ENCODE results near the gene MARCKSL1. TPM values are rescaled to one million over a fixed set of nuclear protein-coding genes. Genes with fewer than 3 reads are reported as not detected.

The MARCKSL1 gene
- total and polyA plus RNA-seq, 4 donors: 13.0 to 29.5 (median 18.4) TPM

GRCh38 chr1:32361308-32361673, 25.3 kb upstream of the MARCKSL1 start:
- H3K36me3 ChIP-seq (ENCODE audit: control insufficient read depth in 4 of 4, insufficient read depth in 3 of 4, low read depth in 1 of 4, low read length in 3 of 4): peaks cover 0 to 14% (median 11%) of the 10 kb centered on the region in 4 donors
- H3K9me3 ChIP-seq (ENCODE audit: control insufficient read depth in 4 of 4, low read length in 3 of 4): no peaks in the 10 kb centered on the region
- peak overlapping the region in 1 of 3 donors; percentile 37 for H3K4me3 ChIP-seq (ENCODE audit: low read depth in 1 of 3, low read length in 3 of 3)
- H3K4me1 ChIP-seq (ENCODE audit: control insufficient read depth in 4 of 4, insufficient read depth in 4 of 4, low read length in 3 of 4): peaks cover 10 to 18% (median 16%) of the 10 kb centered on the region in 4 donors
- WGBS: 62% methylated on average over 35 of the region's 35 CpGs
- H3K27ac ChIP-seq (ENCODE audit: low read depth in 1 of 2, low read length in 2 of 2): no peak overlapping the region
- no peak for DNase-seq (ENCODE audit: low spot score)
- no peak overlapping the region for H3K9ac ChIP-seq (ENCODE audit: low read depth in 1 of 2, low read length in 2 of 2)
- TF ChIP-seq JUND (IDR thresholded peaks at IDR 0.05): no peak
- TF ChIP-seq SP1 (IDR thresholded peaks at IDR 0.05): no peak
- no peak for TF ChIP-seq FOXA2 (IDR thresholded peaks at IDR 0.05)
- TF ChIP-seq EGR1 (IDR thresholded peaks at IDR 0.05; ENCODE audit: low read depth in 2 of 2): no peak
- TF ChIP-seq GABPA (IDR thresholded peaks at IDR 0.05 in 1 of 2, conservative IDR thresholded peaks at IDR 0.05 in 1 of 2): no peak
- TF ChIP-seq CTCF (IDR thresholded peaks at IDR 0.05; ENCODE audit: low read depth, low read length, missing input control): no peak
- no peak for TF ChIP-seq HNF4A (conservative IDR thresholded peaks at IDR 0.05)
- TF ChIP-seq ZBTB33 (IDR thresholded peaks at IDR 0.05): no peak
- TF ChIP-seq RXRA (IDR thresholded peaks at IDR 0.05): no peak
- no peak for TF ChIP-seq MAX (IDR thresholded peaks at IDR 0.05)
- TF ChIP-seq HNF4G (IDR thresholded peaks at IDR 0.05): no peak
- no peaks in the 10 kb centered on the region for H3K27me3 ChIP-seq (ENCODE audit: control insufficient read depth in 4 of 4, insufficient read depth in 4 of 4, low read length in 3 of 4)

GRCh38 chr1:32358435-32358834, 22.4 kb upstream of the MARCKSL1 start:
- Histone ChIP-seq H3K4me3 (ENCODE audit: low read depth in 1 of 3, low read length in 3 of 3) (no peak overlapping the region), H3K4me1 (ENCODE audit: control insufficient read depth in 4 of 4, insufficient read depth in 4 of 4, low read length in 3 of 4) (peaks cover 10 to 28% (median 18%) of the 10 kb centered on the region in 4 donors), H3K27me3 (ENCODE audit: control insufficient read depth in 4 of 4, insufficient read depth in 4 of 4, low read length in 3 of 4) (no peaks in the 10 kb centered on the region), H3K9me3 (ENCODE audit: control insufficient read depth in 4 of 4, low read length in 3 of 4) (no peaks in the 10 kb centered on the region), H3K36me3 (ENCODE audit: control insufficient read depth in 4 of 4, insufficient read depth in 3 of 4, low read depth in 1 of 4, low read length in 3 of 4) (peaks cover 0 to 5% (median 0%) of the 10 kb centered on the region in 4 donors), H3K27ac (ENCODE audit: low read depth in 1 of 2, low read length in 2 of 2) (no peak overlapping the region), H3K9ac (ENCODE audit: low read depth in 1 of 2, low read length in 2 of 2) (no peak overlapping the region)
- DNase-seq (ENCODE audit: low spot score): no peak
- TF ChIP-seq MAX (IDR thresholded peaks at IDR 0.05) (no peak), RAD21 (IDR thresholded peaks at IDR 0.05) (no peak), YY1 (IDR thresholded peaks at IDR 0.05) (no peak), HNF4A (conservative IDR thresholded peaks at IDR 0.05) (peak; percentile 29 to 30)
- 41% methylated on average over 3 of the region's 3 CpGs for WGBS

- Histone ChIP-seq H3K4me3 (ENCODE audit: low read depth in 1 of 3, low read length in 3 of 3) (no peak overlapping the region), H3K27me3 (ENCODE audit: control insufficient read depth in 4 of 4, insufficient read depth in 4 of 4, low read length in 3 of 4) (no peaks in the 10 kb centered on the region), H3K4me1 (ENCODE audit: control insufficient read depth in 4 of 4, insufficient read depth in 4 of 4, low read length in 3 of 4) (peaks cover 10 to 36% (median 23%) of the 10 kb centered on the region in 4 donors), H3K36me3 (ENCODE audit: control insufficient read depth in 4 of 4, insufficient read depth in 3 of 4, low read depth in 1 of 4, low read length in 3 of 4) (no peaks in the 10 kb centered on the region), H3K9ac (ENCODE audit: low read depth in 1 of 2, low read length in 2 of 2) (no peak overlapping the region), H3K9me3 (ENCODE audit: control insufficient read depth in 4 of 4, low read length in 3 of 4) (no peaks in the 10 kb centered on the region), H3K27ac (ENCODE audit: low read depth in 1 of 2, low read length in 2 of 2) (no peak overlapping the region)
- WGBS: 82% methylated on average over 6 of the region's 6 CpGs
- DNase-seq (ENCODE audit: low spot score): no peak
- TF ChIP-seq RAD21 (IDR thresholded peaks at IDR 0.05) (no peak), FOXA1 (IDR thresholded peaks at IDR 0.05) (no peak), RXRA (IDR thresholded peaks at IDR 0.05) (no peak), FOXA2 (IDR thresholded peaks at IDR 0.05) (no peak), HNF4A (conservative IDR thresholded peaks at IDR 0.05) (no peak), REST (IDR thresholded peaks at IDR 0.05) (no peak), HNF4G (IDR thresholded peaks at IDR 0.05) (no peak), ZBTB33 (IDR thresholded peaks at IDR 0.05) (no peak)
Observed at GRCh38 chr1:32357614-32358013, 21.6 kb upstream of the MARCKSL1 start.

Data from liver (tissue), 9 donors.